Activated CD4-positive, alpha-beta T cell treated with anti-CD3 and anti-CD28 coated beads, Interleukin-10, Interleukin-2, amounts not matched to agents 100 ng/mL and 50 ng/mL, durations not matched to agents 16 hours and 8 hours (primary cell): ENCODE results near the gene LAMC3.

Experiments
- DNase-seq: peaks from one replicate; pipeline ENCODE4 v3.0.0-alpha.2; 2020

LAMC3 gene

GRCh38 chr9:131013015-131013755 is 4.2 kb downstream of the LAMC3 start:
- DNase-seq: no peak

GRCh38 chr9:131013771-131014676 is 5.0 kb downstream of the LAMC3 start:
- DNase-seq: no peak

- DNase-seq: no peak
Observed at GRCh38 chr9:131015112-131015511, 6.1 kb downstream of the LAMC3 start.

GRCh38 chr9:131015876-131016397 is 7.0 kb downstream of the LAMC3 start:
- DNase-seq: no peak

GRCh38 chr9:131017067-131017466 is 8.1 kb downstream of the LAMC3 start:
- DNase-seq: no peak

- no peak for DNase-seq
Observed at GRCh38 chr9:131018621-131019020, 9.6 kb downstream of the LAMC3 start.

GRCh38 chr9:131019388-131020239 is 10.6 kb downstream of the LAMC3 start:
- DNase-seq: no peak

GRCh38 chr9:131020388-131020787 is 11.4 kb downstream of the LAMC3 start:
- DNase-seq: no peak

GRCh38 chr9:131020862-131021261 is 11.9 kb downstream of the LAMC3 start:
- DNase-seq: no peak

- no peak for DNase-seq
Observed at GRCh38 chr9:131021785-131022184, 12.8 kb downstream of the LAMC3 start.

- no peak for DNase-seq
Observed at GRCh38 chr9:131024978-131025868, 16.2 kb downstream of the LAMC3 start.

- DNase-seq: no peak
Observed at GRCh38 chr9:131025953-131026858, 17.2 kb downstream of the LAMC3 start.

GRCh38 chr9:131027048-131027871 is 18.3 kb downstream of the LAMC3 start:
- DNase-seq: no peak

- no peak for DNase-seq
Observed at GRCh38 chr9:131027872-131028179, 18.9 kb downstream of the LAMC3 start.

- DNase-seq: no peak
Observed at GRCh38 chr9:131028221-131028884, 19.4 kb downstream of the LAMC3 start.

GRCh38 chr9:131028931-131029573 is 20.1 kb downstream of the LAMC3 start:
- no peak for DNase-seq

GRCh38 chr9:131029574-131029952 is 20.6 kb downstream of the LAMC3 start:
- DNase-seq: no peak

- no peak for DNase-seq
Observed at GRCh38 chr9:131030239-131031004, 21.4 kb downstream of the LAMC3 start.
